ENCODE data around the gene TRIM39.

DNA sequence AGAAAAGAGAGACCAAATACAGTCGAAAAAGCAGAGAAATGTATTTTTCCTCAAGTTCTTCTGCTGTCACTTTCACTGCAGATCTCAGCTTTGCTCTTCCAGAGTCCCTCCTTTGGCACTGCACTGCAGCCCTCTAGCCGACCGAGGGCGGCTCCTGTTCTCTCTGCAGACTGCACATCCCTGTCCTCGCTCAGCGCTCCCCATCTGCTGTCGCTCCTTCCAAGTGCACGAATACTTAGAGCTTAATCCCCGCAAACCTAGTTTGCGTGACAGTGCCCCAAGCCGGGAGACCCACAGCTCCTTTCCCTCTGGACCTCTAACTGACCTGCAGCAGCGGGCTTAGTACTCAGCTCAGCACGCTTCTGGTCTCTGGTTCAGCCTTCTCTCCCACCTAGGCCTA, 33.4 kb downstream of the TRIM39 start:
- no peak for TF ChIP-seq CREB1 (IDR thresholded peaks at IDR 0.05; ENCODE audit: low read depth)
- TF ChIP-seq TAF1 (IDR thresholded peaks at IDR 0.05; ENCODE audit: low read depth): no peak
